Ectodermal cell (in vitro differentiated cells): Measurements from ENCODE around the gene CDC42EP5.

Experiments
- H3K27ac ChIP-seq: 2 replicates; pipeline ENCODE4 v1.7.0; 2013; ENCODE audit warnings: mild to moderate bottlenecking, low read depth, low read length; ENCODE audit not compliant: insufficient read depth, poor library complexity, severe bottlenecking
- H3K27me3 ChIP-seq: 2 replicates; pipeline ENCODE4 v1.7.0; 2013; ENCODE audit warnings: mild to moderate bottlenecking, low read length; ENCODE audit not compliant: insufficient read depth, control insufficient read depth, poor library complexity, severe bottlenecking
- H3K36me3 ChIP-seq: one replicate; pipeline ENCODE4 v1.7.0; 2013; ENCODE audit warnings: low read length; ENCODE audit not compliant: control insufficient read depth, insufficient read depth
- H3K4me1 ChIP-seq: one replicate; pipeline ENCODE4 v1.7.0; 2013; ENCODE audit warnings: low read length; ENCODE audit not compliant: control insufficient read depth, insufficient read depth
- H3K4me3 ChIP-seq: 2 replicates; pipeline ENCODE4 v1.7.0; 2013; ENCODE audit warnings: low read depth, low read length, control low read depth; ENCODE audit not compliant: insufficient read depth
- H3K9me3 ChIP-seq: 2 replicates; pipeline ENCODE4 v1.7.0; 2013; ENCODE audit warnings: mild to moderate bottlenecking, low read length, moderate library complexity; ENCODE audit not compliant: control insufficient read depth
- WGBS, 2 experiments: methylation state at CpG; one replicate each; pipeline ENCODE4 v1.1.7; 2013; ENCODE audit warnings: missing lambda C conversion rate in 2 of 2; 5-methylcytosine and 5-hydroxymethylcytosine counted together

Gene CDC42EP5

DNA sequence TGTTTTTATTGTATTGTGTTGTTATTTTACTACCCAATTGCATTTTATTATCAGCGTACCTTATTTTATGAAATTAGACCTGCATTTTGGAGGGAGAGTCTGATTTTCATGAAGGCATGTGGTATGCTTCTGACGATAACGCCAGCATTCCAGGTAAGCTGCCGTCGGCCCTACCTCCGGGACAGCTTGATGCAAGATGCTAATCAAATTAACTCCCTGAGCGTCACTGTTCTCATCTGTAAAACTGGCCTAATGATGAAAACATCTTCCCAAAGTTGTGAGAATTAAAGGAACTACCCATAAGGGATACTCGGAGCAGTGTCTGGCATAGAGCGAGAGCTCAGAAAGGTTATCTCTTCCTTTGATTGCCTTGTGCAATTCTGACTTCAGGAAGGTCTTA, 16.7 kb upstream of the CDC42EP5 start:
- Histone ChIP-seq H3K9me3 (no peaks in the 10 kb centered on the region), H3K4me1 (no peaks in the 10 kb centered on the region), H3K27ac (no peak overlapping the region), H3K4me3 (no peak overlapping the region), H3K36me3 (no peaks in the 10 kb centered on the region), H3K27me3 (no peaks in the 10 kb centered on the region)
- 82% methylated on average over 9 of the region's 9 CpGs for WGBS, 2 experiments

DNA sequence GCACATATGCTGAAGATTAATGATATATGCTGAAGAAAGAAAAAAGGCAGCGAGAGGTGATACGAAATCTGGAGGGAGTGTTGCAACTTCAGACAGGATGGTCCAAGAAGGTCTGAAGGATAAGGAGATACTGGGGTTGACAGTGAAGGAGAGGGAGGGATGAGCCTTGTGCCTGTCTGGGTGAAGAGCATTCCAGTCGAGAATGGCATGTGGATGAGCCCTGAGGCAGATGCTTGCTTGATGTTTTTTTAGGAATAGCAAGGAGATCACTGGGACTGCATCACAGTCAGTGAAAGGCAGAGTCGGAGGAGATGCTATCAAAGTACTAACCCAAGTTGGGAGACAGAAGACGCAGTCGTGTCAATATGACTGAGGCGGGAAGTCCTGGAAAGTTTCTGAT, 16.2 kb upstream of the CDC42EP5 start:
- 72 to 74% methylated on average over 7 of the region's 7 CpGs for WGBS, 2 experiments
- H3K9me3 ChIP-seq = no peaks in the 10 kb centered on the region
- H3K36me3 ChIP-seq = no peaks in the 10 kb centered on the region
- H3K27me3 ChIP-seq = no peaks in the 10 kb centered on the region
- no peak overlapping the region for H3K27ac ChIP-seq
- H3K4me1 ChIP-seq = no peaks in the 10 kb centered on the region
- no peak overlapping the region for H3K4me3 ChIP-seq

DNA sequence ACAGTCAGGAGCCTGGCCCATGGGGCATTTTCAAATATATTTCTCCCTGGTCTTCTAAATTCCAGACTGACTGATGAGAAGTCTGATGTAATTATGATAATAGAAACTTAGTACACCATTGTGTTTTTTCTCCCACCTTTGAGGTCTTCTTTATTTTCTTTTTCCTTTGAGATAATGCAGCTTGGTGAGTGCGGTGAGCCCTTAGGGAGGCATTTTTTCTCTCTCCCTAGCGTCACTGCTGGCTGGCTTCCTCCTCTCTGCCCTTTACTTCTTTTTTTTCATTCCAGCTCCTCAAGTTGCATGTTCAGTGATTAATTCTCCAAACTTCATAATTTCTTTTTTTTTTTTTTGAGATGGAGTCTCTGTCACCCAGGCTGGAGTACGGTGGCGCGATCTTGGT, 12.8 kb upstream of the CDC42EP5 start:
- 66 to 80% methylated on average over 5 of the region's 5 CpGs for WGBS, 2 experiments

DNA sequence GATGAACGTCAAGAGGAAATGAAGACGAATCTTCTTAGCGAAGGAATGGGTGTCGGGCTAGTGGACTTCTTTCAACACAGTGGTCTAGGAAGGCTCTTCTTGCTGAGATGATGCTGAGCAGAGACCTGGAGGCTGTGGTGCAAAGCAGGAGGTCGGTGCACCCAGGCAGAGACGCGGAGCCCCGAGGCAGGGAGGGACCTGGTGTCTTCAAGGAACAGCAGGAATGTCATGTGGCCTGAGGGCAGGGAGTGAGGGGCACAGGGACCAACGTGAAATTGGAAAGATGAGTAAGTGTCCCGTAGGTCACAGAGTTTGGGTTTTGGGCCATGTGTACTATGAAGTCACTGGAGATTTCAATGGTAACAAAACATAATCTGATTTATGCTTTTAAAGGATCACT, 11.4 kb upstream of the CDC42EP5 start:
- H3K27ac ChIP-seq = no peak overlapping the region
- WGBS, 2 experiments = 72 to 74% methylated on average over 10 of the region's 10 CpGs
- no peak overlapping the region for H3K4me3 ChIP-seq
- no peaks in the 10 kb centered on the region for H3K4me1 ChIP-seq
- no peaks in the 10 kb centered on the region for H3K9me3 ChIP-seq
- no peaks in the 10 kb centered on the region for H3K36me3 ChIP-seq
- H3K27me3 ChIP-seq = no peaks in the 10 kb centered on the region

More for the DNA sequence above, 12.8 kb upstream of the CDC42EP5 start:
- H3K27me3 ChIP-seq = no peaks in the 10 kb centered on the region
- H3K4me1 ChIP-seq = no peaks in the 10 kb centered on the region
- no peak overlapping the region for H3K4me3 ChIP-seq
- H3K36me3 ChIP-seq = no peaks in the 10 kb centered on the region
- H3K9me3 ChIP-seq = no peaks in the 10 kb centered on the region
- no peak overlapping the region for H3K27ac ChIP-seq

DNA sequence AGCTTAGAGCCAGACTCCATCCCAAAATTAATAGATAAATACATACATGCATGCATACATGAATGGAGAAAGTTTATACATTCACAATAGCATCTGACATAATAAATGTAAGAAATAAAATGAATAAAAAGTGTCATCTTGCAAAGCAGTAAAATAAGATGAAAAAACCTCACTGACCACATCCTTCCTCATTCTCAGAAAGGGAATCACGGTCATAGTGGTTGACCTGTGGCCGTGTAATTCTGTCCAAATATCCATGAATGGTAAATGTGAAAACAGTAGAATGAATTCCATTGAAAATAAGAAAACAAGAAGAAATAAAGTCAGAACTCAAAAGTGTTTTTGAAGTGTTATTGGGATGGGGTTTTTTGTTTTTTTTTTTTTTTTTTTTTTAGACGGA, 9.8 kb upstream of the CDC42EP5 start:
- Histone ChIP-seq H3K4me1 (no peaks in the 10 kb centered on the region), H3K4me3 (no peak overlapping the region), H3K27ac (no peak overlapping the region), H3K36me3 (no peaks in the 10 kb centered on the region), H3K27me3 (no peaks in the 10 kb centered on the region), H3K9me3 (no peaks in the 10 kb centered on the region)
- 86 to 91% methylated on average over 3 of the region's 3 CpGs for WGBS, 2 experiments

DNA sequence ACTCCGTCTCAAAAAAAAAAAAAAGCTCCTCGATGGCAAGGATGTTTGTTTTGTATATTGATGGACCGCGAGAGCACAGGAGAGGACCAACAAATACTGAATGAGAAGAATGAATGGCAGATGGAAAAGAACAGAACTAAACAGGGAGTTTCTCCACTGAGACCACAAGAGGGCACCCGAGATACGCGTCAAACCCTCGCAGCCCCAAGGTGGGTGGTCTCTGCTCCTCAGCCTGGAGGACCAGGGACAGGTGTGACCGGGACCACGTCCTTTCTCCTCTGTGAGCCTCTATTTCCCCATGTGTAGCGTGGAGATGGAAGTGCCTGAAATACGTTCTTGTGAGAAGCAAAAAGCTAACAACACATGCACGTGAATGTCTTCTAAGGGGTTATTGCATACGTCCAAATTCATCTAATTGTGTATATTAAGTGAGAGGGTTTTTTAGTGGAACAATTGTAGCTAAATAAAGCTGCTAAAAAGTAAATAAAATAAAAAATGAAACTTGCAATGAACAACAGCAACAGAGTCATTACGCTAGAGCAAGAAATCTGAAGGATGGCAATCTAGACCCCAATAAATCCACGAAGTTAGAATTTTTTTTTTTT, 8.3 kb upstream of the CDC42EP5 start:
- WGBS, 2 experiments = 24 to 25% methylated on average over 16 of the region's 16 CpGs
- H3K9me3 ChIP-seq = no peaks in the 10 kb centered on the region
- H3K36me3 ChIP-seq = no peaks in the 10 kb centered on the region
- H3K4me1 ChIP-seq = no peaks in the 10 kb centered on the region
- no peaks in the 10 kb centered on the region for H3K27me3 ChIP-seq
- H3K4me3 ChIP-seq = no peak overlapping the region
- H3K27ac ChIP-seq = no peak overlapping the region

DNA sequence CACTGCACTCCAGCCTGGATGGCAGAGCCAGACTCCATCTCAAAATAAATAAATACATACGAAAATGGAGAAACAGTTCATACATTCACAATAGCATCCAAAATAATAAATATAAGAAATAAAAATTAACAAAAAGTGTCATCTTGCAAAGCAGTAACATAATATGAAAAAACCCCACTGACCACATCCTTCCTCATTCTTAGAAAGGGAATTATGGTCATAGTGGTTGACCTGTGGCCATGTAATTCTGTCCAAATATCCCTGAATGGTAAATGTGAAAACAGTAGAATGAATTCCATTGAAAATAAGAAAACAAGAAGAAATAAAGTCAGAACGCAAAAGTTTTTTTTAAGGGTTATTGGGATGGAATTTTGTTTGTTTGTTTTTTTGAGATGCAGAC, 7.0 kb upstream of the CDC42EP5 start:
- Histone ChIP-seq H3K4me3 (no peak overlapping the region), H3K36me3 (no peaks in the 10 kb centered on the region), H3K27ac (no peak overlapping the region), H3K27me3 (no peaks in the 10 kb centered on the region), H3K9me3 (no peaks in the 10 kb centered on the region), H3K4me1 (no peaks in the 10 kb centered on the region)
- whole genome bisulfite sequencing, 2 experiments = 76 to 78% methylated on average over 2 of the region's 2 CpGs

DNA sequence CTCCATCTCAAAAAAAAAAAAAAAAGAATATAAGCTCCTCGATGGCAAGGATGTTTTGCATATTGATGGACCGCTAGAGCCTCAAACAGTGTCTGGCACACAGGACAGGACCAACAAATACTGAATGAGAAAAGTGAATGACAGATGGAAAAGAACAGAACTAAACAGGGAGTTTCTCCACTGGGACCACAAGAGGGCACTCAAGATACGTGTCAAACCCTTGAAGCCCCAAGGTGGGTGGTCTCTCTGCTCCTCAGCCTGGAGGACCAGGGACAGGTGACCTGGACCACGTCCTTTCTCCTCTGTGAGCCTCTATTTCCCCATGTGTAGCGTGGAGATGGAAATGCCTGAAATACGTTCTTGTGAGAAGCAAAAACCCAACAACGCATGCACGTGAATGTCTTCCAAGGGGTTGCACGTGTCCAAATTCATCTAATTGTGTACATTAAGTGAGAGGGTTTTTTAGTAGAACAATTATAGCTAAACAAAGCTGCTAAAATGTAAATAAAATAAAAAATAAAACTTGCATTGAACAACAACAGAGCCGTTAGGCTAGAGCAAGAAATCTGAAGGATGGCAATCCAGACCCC, 5.7 kb upstream of the CDC42EP5 start:
- Histone ChIP-seq H3K4me3 (no peak overlapping the region), H3K9me3 (no peaks in the 10 kb centered on the region), H3K36me3 (no peaks in the 10 kb centered on the region), H3K4me1 (no peaks in the 10 kb centered on the region), H3K27me3 (no peaks in the 10 kb centered on the region), H3K27ac (no peak overlapping the region)
- 23 to 29% methylated on average over 9 to 10 of the region's 10 CpGs for WGBS, 2 experiments

DNA sequence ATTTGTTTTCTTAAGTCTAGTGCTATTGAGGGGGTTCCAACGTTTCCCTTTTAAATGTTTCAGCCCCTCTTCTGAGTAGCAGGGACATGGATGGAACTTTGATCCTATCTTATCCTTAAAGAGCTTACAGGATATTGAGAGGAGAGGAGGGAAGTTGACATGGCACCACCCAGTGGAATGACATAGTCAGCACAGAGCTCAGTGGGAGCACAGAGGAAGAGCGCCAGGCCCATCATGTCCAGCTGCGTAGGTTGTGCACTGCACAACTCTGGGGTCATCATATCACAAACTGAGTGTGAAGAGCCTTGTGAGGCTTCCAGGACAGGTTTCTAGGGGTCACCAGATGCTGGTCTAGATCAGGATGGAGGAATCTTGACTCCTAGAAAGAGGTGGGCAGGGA, 4.6 kb upstream of the CDC42EP5 start:
- 59 to 61% methylated on average over 3 of the region's 3 CpGs for WGBS, 2 experiments
- H3K4me1 ChIP-seq = peaks cover 8% of the 10 kb centered on the region
- H3K4me3 ChIP-seq = no peak overlapping the region
- H3K27ac ChIP-seq = no peak overlapping the region
- H3K36me3 ChIP-seq = no peaks in the 10 kb centered on the region
- H3K9me3 ChIP-seq = no peaks in the 10 kb centered on the region
- H3K27me3 ChIP-seq = no peaks in the 10 kb centered on the region

DNA sequence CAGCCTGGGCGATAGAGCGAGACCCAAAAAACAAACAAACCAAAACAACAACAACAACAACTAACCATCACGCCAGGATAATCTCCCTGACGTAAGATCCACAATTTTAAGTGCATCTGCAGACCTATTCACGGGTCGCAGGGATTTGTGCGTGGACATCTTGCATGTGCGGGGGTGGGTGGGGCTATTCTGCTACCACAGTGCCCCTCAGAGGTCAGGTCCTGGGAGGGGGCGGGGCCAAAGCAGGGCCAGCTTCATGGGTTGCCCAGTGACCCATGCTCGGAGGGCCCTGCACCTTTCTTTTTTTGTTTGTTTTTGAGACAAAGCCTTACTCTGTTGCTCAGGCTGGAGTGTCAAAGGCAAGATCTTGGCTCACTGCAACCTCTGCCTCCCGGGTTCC, 2.6 kb upstream of the CDC42EP5 start:
- Histone ChIP-seq H3K27ac (no peak overlapping the region), H3K4me1 (peaks cover 16% of the 10 kb centered on the region), H3K27me3 (peaks cover 10% of the 10 kb centered on the region), H3K36me3 (no peaks in the 10 kb centered on the region), H3K9me3 (no peaks in the 10 kb centered on the region), H3K4me3 (no peak overlapping the region)
- 82 to 86% methylated on average over 11 of the region's 11 CpGs for WGBS, 2 experiments
